GM20000 (cell line): Measurements from ENCODE around the gene UBE2R2.
"Not testable (repeated sequence)": the region's sequence is repeated elsewhere in the genome, so short reads cannot be mapped to it uniquely, and the experiment has no call there.

ENCODE experiments used
- DNase-seq: peaks from one replicate; pipeline ENCODE4 v3.0.0; 2012; ENCODE audit warnings: low spot score
- TF ChIP-seq, protein P1 (sequence below): IDR thresholded peaks from 2 replicates; pipeline ENCODE4 v1.5.1; 2012; ENCODE audit warnings: mild to moderate bottlenecking, control low read depth; ENCODE audit errors: extremely low read depth, missing control alignments

UBE2R2 gene

DNA sequence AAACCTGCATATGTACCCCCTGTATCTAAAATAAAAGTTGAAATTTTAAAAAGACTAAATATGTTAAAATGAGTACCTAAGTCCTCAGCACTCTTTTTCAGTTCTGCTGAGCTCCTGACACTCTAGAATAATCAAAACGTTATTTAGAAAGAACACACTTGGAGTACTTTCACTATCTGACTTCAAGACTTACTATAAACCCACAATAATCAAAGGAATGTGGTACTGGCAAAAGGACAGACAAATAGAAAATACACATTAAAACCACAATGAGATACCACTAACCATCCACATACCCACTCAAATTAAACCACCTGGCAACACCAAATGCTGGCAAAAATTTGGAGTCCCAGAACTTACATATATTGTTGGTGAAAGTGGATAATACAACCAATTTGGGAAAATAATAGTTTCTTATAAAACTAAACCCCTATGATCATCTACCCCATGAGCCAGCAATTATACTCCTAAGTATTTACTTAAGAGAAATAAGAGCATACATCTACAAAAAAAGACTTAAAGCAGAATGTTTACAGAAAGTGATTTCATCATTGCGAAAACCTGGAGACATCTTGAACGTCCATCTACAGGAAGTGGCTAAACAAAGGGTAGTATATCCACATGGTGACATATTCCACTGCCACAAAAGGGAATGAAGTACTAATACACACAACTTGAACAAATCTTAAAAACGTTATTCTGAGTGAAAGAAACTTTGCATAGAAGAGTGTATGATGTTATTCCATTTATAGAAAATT lies 34.4 kb upstream of the UBE2R2 start:
- DNase-seq, result no peak
- TF ChIP-seq, protein P1, sequence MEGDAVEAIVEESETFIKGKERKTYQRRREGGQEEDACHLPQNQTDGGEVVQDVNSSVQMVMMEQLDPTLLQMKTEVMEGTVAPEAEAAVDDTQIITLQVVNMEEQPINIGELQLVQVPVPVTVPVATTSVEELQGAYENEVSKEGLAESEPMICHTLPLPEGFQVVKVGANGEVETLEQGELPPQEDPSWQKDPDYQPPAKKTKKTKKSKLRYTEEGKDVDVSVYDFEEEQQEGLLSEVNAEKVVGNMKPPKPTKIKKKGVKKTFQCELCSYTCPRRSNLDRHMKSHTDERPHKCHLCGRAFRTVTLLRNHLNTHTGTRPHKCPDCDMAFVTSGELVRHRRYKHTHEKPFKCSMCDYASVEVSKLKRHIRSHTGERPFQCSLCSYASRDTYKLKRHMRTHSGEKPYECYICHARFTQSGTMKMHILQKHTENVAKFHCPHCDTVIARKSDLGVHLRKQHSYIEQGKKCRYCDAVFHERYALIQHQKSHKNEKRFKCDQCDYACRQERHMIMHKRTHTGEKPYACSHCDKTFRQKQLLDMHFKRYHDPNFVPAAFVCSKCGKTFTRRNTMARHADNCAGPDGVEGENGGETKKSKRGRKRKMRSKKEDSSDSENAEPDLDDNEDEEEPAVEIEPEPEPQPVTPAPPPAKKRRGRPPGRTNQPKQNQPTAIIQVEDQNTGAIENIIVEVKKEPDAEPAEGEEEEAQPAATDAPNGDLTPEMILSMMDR, result no peak

DNA sequence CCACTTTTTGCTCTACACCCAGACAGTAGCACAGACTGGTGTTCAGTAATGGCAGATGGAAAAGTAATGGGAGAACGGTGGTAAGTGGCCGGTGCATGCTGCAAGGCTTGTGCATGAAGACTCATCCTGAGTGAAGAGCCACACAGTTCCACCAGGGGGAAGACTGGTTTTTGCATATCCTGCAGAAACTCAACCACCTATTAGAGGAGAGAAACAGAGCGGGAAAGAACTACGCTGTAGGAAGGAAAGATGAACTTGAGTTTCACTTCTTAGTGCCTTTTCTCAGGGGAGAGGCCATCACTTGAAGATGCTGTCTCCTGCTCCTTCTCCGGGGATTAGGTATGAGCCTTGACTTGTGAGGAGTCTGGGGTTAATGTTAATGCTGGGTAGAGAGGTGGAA lies 31.0 kb upstream of the UBE2R2 start:
- DNase-seq, result no peak
- TF ChIP-seq, protein P1, result no peak

DNA sequence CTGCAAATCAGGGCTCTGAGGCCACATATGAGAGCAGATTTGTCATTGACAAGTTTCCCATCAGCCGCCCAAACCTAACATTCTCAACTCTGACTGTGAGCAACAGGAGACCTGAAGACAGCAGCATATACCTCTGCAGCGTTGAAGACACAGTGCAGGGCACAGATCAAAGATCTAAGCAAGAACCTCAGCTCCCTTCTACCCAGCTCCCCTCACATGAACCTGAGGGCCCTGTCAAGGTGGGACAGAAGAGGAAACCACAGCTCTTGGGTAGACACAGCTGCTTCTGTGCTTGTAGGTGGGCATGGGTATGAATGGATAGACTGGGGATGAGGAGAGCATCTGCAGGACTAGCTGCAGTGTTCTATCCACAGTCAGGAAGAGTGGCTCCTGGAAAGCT lies 30.3 kb upstream of the UBE2R2 start:
- DNase-seq, result no peak
- TF ChIP-seq, protein P1, result no peak

DNA sequence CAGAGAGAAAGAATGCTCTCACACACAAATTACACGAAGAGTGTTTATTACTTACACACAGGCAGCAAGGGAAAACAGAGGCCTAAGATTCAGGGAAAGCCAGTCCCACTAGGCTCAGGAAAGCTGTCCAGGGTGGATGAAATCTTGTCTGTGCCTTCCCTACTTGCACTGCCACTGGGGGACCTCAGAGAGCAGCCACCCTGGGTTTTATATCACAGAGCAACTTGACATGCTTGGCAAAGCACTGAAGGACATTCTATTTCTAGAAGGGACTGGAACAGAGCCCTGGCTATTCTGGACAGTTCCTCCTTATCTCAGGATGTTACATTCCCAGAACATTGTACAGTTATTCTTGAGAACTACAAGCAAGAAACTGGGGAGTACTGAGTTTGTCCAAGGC lies 29.1 kb upstream of the UBE2R2 start:
- DNase-seq, result no peak

DNA sequence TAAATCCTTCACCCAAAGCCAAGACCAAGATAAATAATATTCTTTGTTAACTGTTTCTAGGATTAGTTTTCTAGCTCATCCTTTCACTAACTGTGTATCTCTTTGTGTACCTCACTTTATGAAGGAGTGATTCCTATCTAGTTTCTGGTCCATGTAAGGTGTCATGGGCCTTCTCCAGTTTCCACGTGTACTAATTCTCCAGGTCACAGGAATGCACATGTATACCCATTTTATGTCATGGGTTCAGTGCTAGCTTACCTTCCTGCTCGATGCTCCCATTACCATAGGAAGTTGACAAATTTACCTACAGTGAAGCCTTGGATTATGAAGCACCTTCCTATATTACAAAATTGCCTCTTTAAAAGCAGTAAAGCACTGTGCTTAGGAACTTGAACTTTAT lies 27.5 kb upstream of the UBE2R2 start:
- DNase-seq, result not testable (repeated sequence)

More for the DNA sequence above, 29.1 kb upstream of the UBE2R2 start:
- TF ChIP-seq, protein P1, result no peak

DNA sequence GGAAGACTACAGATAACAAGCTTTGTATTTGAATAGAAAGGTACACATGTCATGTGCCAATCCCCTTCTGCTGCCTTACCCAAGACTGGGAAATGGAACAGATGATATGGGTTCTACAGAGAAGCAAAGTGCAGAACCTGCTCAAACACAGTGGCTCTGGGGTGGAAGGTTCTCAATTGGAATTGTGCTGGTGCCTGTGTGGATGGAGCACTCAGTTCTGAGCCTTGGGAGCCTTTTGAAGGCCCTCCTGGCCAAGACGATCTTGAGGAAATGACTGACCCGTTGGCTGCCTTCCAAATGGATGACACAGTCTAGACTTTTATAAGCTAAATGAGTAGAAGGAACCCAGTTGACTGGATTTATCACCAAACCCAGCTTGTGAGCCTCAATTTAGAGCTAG lies 25.8 kb upstream of the UBE2R2 start:
- TF ChIP-seq, protein P1, result no peak
- no peak for DNase-seq

DNA sequence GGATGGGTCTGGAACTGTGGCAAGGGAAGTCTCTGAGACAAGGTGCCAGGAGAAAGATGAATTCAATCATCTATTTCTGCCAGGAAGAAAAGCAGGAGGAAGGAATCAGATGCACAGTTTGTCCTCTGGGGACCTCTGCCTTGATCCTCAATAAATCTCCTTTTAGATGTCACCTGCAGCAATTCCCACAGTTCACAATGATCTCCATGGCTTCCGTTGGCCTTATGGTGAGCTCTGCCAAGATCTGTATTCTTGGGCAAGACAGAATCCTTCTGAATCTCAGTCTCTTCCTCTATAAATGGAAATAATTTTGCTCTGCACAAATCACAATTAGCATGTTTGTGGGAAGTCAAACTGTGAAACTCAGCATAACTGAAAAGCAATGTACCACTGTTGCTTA lies 23.5 kb upstream of the UBE2R2 start:
- DNase-seq, result not testable (repeated sequence)

DNA sequence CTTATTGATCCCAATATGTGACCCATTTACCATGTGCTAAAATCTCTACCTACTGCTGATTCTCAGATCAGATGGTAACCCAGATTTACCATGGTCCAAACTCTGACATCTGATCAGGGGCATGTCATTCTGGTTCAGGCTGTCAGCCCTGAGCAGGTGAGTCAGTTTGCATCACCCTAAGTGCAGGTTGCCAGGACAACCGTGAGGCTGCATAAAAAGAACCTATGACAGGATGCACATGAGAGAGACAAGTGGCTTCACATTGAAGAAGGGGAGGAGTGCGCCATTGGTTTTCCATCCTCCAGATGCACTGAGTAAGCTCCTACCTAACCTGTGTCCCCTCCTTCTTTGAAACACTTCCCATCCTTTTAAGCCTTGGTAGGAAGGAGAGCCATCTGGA lies 22.4 kb upstream of the UBE2R2 start:
- TF ChIP-seq, protein P1, result no peak
- no peak for DNase-seq
